ENCODE measurements around the gene TBL1X.

The TBL1X gene

DNA sequence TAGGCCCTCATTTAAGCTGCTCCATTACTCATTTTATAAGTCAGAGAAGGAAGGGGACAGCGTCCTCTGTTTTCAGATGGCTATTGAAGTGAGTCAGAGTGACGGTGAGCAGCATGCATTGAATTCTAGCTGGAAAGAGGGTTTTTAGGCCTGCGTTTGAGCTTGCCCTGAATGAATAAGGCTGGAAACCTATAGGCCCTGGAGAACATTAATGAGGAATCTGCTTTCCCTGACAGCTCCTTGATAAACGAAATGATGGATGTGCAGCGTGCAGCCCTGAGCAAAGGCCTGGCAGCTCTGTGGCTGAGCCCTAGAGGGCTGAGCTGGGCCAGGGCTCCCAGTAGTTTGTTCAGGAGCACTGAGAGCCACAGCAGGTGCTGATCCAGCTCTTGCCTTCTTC is 33.4 kb downstream of the TBL1X start:
- DNase-seq (ENCODE audit: low spot score), result no peak

DNA sequence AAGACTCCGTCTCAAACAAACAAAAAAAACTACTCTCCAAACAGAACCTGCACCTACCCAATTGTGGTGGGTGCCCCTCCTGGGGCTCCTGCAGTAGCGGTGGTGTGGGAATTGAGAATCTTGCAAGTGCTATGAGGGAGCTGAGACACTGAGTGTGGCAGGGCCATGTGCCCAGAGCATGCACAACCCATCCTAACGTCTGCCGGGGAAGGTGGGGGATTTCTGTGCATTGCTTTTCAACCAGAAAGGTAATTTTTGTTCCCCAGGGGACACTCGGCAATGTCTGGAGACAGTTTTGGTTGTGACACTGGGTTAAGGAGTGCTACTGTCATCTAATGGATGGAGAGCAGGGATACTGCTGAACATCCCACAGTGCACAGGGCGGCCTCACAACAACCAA is 35.7 kb downstream of the TBL1X start:
- DNase-seq (ENCODE audit: low spot score), result no peak

GRCh38 chrX:9501362-9501761 is 36.5 kb downstream of the TBL1X start:
- DNase-seq (ENCODE audit: low spot score), result no peak

- no peak for DNase-seq (ENCODE audit: low spot score)
Measured at GRCh38 chrX:9503261-9503660, 38.4 kb downstream of the TBL1X start.

DNA sequence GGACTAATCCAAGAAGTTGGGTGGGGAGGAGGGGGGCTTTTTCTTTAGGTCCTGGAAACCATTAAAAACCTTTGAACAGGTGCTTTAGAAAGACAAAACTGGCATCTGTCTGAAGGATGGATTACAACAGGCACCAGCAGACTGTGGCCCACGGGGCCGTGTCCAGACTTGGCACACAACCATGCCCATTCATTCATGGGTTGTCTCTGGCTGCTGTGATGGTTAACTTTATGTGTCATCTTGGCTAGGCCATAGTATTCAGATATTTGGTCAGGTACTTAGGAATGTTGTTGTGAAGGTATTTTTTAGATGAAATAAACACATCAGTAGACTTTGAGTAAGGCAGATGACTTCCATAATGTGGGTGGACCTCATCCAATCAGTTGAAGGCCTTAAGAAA is 45.5 kb downstream of the TBL1X start:
- DNase-seq (ENCODE audit: low spot score), result no peak

- no peak for DNase-seq (ENCODE audit: low spot score)
Measured at GRCh38 chrX:9510980-9511379, 46.1 kb downstream of the TBL1X start.

- DNase-seq (ENCODE audit: low spot score), result no peak
Measured at GRCh38 chrX:9515489-9515888, 50.6 kb downstream of the TBL1X start.

GRCh38 chrX:9515973-9516538 is 51.2 kb downstream of the TBL1X start:
- no peak for DNase-seq (ENCODE audit: low spot score)

DNA sequence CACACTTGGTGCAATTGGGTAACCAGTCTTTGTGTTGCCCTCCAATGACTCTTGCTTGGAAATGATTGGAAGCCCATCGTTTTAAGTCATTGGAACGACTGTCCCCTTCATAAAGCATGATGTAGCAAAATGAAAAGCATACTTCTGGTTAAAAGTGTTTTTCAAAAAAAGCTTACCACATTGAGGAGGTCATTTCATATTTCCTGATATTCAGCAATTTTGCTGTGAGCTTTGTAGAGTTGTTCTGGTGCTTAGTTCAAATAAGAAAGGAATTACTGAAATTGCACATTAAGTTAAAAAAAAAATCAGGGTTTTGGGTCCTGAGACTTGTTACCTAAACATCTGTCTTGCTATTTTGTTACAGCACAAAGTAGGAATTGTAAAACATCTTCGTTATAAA is 51.8 kb downstream of the TBL1X start:
- DNase-seq (ENCODE audit: low spot score), result no peak

DNA sequence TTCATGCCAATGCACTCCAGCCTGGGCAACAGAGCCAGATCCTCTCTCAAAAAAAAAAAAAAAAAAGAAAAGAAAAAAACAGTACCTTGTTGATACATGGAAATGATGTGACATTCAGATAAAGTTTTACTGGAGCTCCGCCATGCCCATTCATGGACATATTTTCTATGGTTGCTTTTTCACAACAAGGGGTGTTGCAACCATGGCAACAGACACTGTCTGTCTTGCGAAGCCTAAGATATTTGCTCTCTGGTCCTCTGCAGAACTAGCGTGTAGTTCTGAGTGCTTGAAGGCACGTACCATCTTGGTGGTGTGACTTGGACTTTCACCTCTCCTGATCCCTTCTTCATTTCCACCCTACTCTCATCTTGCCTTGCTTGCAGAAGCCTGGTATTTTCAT is 53.2 kb downstream of the TBL1X start:
- DNase-seq (ENCODE audit: low spot score), result no peak

- no peak for DNase-seq (ENCODE audit: low spot score)
Measured at GRCh38 chrX:9518889-9519288, 54.0 kb downstream of the TBL1X start.

DNA sequence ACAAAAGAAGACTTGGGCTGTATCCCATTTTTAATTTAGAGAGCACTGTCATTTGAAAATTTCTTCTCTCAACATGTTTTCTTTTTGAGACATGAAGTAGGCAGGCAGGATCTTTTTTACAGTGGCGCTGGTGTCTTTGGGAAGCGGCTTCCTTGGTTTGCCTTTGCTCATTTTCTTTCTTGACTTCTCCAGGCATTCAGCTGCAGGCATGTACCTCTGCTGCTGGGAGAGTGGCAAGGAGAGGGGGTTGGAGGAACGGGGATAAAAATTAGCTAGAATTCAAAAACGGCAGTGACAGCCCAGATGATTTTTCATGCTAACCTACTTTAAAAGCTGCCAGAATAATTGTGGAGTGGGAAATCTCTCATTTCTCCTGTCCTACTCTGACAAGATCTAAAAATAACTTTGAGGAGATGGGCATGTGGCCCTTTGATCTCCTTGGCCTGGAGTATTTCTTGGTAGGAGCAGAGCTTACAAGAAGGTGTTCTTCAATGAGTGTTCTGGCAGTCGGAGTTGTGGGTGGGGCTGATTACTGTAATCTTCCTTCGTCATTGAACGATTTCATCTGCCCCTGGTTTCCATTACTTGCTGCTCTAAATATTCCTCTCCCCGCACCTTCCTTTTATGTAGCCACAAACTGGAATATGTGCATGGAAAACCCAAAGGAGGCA is 54.8 kb downstream of the TBL1X start:
- DNase-seq (ENCODE audit: low spot score), result no peak

DNA sequence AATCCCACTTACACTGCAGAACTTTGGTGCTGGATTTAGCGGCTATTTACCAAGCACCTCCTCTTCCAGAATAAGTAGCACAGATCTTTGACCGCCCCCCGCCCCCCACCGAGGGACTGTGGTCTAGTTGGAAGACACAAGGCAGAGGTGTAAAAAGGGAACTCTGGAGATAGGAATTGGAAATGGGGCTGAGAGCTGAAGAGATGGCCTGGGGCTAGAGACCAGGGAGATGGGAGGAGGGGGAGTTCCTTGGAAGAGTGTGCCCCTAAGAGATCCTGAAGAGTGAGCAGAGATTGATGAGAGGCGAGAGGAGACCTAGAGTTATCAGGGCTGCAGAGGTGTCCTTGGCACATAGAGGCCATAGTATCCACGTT is 55.3 kb downstream of the TBL1X start:
- DNase-seq (ENCODE audit: low spot score), result no peak

GRCh38 chrX:9522378-9523155 is 57.7 kb downstream of the TBL1X start:
- no peak for DNase-seq (ENCODE audit: low spot score)

- DNase-seq (ENCODE audit: low spot score), result no peak
Measured at GRCh38 chrX:9525511-9526248, 60.8 kb downstream of the TBL1X start.

DNA sequence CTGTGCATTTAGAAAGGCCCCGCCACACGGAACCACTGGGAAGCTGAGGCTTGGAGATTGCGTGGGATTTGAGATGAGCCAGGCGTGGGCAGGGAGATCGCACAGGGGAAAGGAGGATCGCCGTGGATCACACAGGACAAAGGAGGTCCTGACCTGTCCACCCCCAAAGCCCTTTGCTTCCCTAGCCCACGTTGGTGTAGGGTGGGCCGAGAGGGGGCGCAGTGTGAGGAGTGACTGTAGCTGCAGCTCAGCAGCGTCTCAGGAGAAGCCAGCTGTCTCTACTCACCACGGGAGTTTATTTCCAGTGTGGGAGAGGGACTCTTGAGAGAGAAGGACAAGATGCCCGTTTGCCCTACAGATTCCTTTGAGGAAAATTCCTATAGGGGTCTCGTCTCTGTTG is 62.1 kb downstream of the TBL1X start:
- DNase-seq (ENCODE audit: low spot score), result no peak

GRCh38 chrX:9528498-9528897 is 63.6 kb downstream of the TBL1X start:
- DNase-seq (ENCODE audit: low spot score), result no peak

GRCh38 chrX:9529223-9529622 is 64.4 kb downstream of the TBL1X start:
- DNase-seq (ENCODE audit: low spot score), result no peak

GRCh38 chrX:9530848-9531274 is 66.0 kb downstream of the TBL1X start:
- DNase-seq (ENCODE audit: low spot score), result peak; percentile 82

- DNase-seq (ENCODE audit: low spot score), result peak; percentile 12
Measured at GRCh38 chrX:9532349-9532748, 67.5 kb downstream of the TBL1X start.

DNA sequence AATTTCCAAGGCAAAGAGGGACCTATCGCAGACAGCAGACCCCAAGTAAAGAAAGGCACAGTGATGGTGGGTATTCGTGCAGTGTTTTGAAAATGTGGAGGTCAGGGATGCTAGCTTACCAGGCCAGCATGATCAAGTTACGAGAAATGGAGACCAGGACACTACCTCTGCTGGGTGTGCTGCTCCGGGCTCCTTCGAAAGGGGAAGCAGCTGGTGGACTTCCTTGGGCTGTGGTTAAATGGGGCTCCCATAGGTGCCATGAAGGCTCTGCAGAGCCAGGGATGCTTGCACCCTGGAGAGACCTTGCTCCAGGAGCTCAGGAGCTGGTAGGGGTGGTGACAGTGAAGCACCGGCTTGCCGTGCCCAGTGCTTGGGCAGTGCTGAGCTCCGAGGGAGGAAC is 68.8 kb downstream of the TBL1X start:
- DNase-seq (ENCODE audit: low spot score), result no peak

DNA sequence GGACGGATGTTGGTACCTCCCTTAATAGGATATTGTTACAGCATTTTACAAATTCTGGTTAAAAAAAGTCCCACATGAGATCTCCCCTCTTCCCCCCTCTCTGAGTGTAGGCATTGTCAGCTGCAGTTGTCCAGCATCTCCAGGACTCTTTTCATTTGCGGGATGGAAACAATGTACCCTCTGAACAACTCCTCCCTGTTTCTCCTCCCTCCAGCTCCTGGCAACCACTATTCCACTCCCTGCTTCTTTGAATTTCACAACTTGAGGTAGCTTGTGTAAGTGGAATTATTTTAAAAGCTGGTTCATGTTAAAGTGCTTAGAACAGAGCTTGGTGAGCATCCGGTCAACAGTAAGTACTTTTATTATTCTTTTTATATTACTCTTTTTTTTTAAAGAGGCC is 69.8 kb downstream of the TBL1X start:
- DNase-seq (ENCODE audit: low spot score), result peak; percentile 17

- no peak for DNase-seq (ENCODE audit: low spot score)
Measured at GRCh38 chrX:9535101-9535500, 70.2 kb downstream of the TBL1X start.

Measured in hepatic stellate cell (primary cell).